IMR-90 (cell line): Measurements from ENCODE around the gene PCSK6. TPM values are rescaled to one million over a fixed set of nuclear protein-coding genes. Genes with fewer than 3 reads are reported as not detected.

ENCODE experiments used
- ATAC-seq: fragments of 200-7000 bp; cut with Tn5 transposase; 2 replicates; pipeline ENCODE4 v1.9.1; 2020; ENCODE audit warnings: low read depth, mild to moderate bottlenecking, moderate library complexity
- BruUV-seq: library from RNA; stranded (reverse); fragments of 400-500 nt; replicated peaks from 2 replicates; lab custom pipeline; 2021; lab: Mats Ljungman, UMichigan
- CTCF ChIA-PET: fragments of 300-600 bp; formaldehyde crosslinking; extraction: SDS; loops from one replicate; lab custom pipeline; 2021; ENCODE audit warnings: antibody characterized with exemption; lab: Yijun Ruan, JAX
- POLR2A ChIA-PET: fragments of 300-600 bp; sonication (Branson Sonifier 250); formaldehyde crosslinking; loops from one replicate; lab custom pipeline; 2022; ENCODE audit warnings: antibody characterized with exemption; ENCODE audit not compliant: unreplicated experiment; lab: Charles Lee
- DNase-seq: peaks from one replicate; pipeline ENCODE4 v3.0.0; 2013
- H2AFZ ChIP-seq: replicated peaks from 2 replicates; pipeline ENCODE3; 2013; ENCODE audit warnings: low read length, mild to moderate bottlenecking; ENCODE audit not compliant: poor library complexity
- H2AK5ac ChIP-seq: 2 replicates; pipeline ENCODE4 v1.6.1; 2013; ENCODE audit warnings: low read depth, low read length, inconsistent platforms
- H2AK9ac ChIP-seq: replicated peaks from 2 replicates; pipeline ENCODE3; 2013; ENCODE audit warnings: mild to moderate bottlenecking, low read depth, low read length, moderate library complexity; ENCODE audit not compliant: poor library complexity
- H2BK120ac ChIP-seq: 2 replicates; pipeline ENCODE4 v1.6.1; 2013; ENCODE audit warnings: low read depth, low read length, inconsistent platforms
- H2BK15ac ChIP-seq: 3 replicates; pipeline ENCODE4 v1.6.1; 2013; ENCODE audit warnings: low read depth, low read length, inconsistent platforms
- H2BK20ac ChIP-seq: 2 replicates; pipeline ENCODE4 v1.6.1; 2013; ENCODE audit warnings: low read depth, mild to moderate bottlenecking, inconsistent platforms, low read length, moderate library complexity
- H2BK5ac ChIP-seq: 2 replicates; pipeline ENCODE4 v1.6.1; 2013; ENCODE audit warnings: mild to moderate bottlenecking, low read depth, low read length, inconsistent platforms; ENCODE audit not compliant: poor library complexity, severe bottlenecking
- H3K14ac ChIP-seq: replicated peaks from 2 replicates; pipeline ENCODE4 v1.6.1; 2013; ENCODE audit warnings: low read depth, low read length, inconsistent platforms
- H3K18ac ChIP-seq: 2 replicates; pipeline ENCODE4 v1.6.1; 2013; ENCODE audit warnings: low read depth, low read length, control low read depth
- H3K23ac ChIP-seq: 2 replicates; pipeline ENCODE4 v1.6.1; 2013; ENCODE audit warnings: low read depth, low read length, inconsistent platforms
- H3K27ac ChIP-seq: 2 replicates; pipeline ENCODE4 v1.5.1; 2013; ENCODE audit warnings: mild to moderate bottlenecking, control low read depth, low read length; ENCODE audit not compliant: insufficient read depth
- H3K27me3 ChIP-seq: 2 replicates; pipeline ENCODE4 v1.6.1; 2013; ENCODE audit warnings: low read length; ENCODE audit not compliant: control insufficient read depth, insufficient read depth
- H3K36me3 ChIP-seq: 2 replicates; pipeline ENCODE4 v1.6.1; 2013; ENCODE audit warnings: low read length, mixed read lengths; ENCODE audit not compliant: control insufficient read depth, insufficient read depth
- H3K4ac ChIP-seq: 2 replicates; pipeline ENCODE4 v1.6.1; 2013; ENCODE audit warnings: low read depth, low read length, inconsistent platforms
- H3K4me1 ChIP-seq: 2 replicates; pipeline ENCODE4 v1.6.1; 2013; ENCODE audit warnings: low read length, mixed read lengths; ENCODE audit not compliant: control insufficient read depth, insufficient read depth
- H3K4me2 ChIP-seq: 2 replicates; pipeline ENCODE4 v1.6.1; 2013; ENCODE audit warnings: low read depth, mild to moderate bottlenecking, control low read depth, low read length, moderate library complexity
- H3K4me3 ChIP-seq: 2 replicates; pipeline ENCODE4 v1.5.1; 2013; ENCODE audit warnings: low read depth, mild to moderate bottlenecking, control low read depth, low read length, moderate library complexity; ENCODE audit not compliant: insufficient read depth
- H3K56ac ChIP-seq: 2 replicates; pipeline ENCODE4 v1.6.1; 2013; ENCODE audit warnings: low read length, inconsistent platforms; ENCODE audit not compliant: insufficient read depth; ENCODE audit errors: extremely low read depth
- H3K79me1 ChIP-seq, 2 experiments: 2 replicates each; pipeline ENCODE4 v1.6.1; 2013; ENCODE audit warnings: low read length in 2 of 2, inconsistent platforms in 1 of 2, low read depth in 1 of 2
- H3K9ac ChIP-seq: 2 replicates; pipeline ENCODE4 v1.6.1; 2013; ENCODE audit warnings: low read depth, low read length, control low read depth
- H3K9me1 ChIP-seq: 2 replicates; pipeline ENCODE4 v1.6.1; 2013; ENCODE audit warnings: low read length, inconsistent platforms; ENCODE audit not compliant: insufficient read depth
- H3K9me3 ChIP-seq: 2 replicates; pipeline ENCODE4 v1.6.1; 2013; ENCODE audit warnings: low read length; ENCODE audit not compliant: control insufficient read depth, insufficient read depth
- H4K20me1 ChIP-seq: 2 replicates; pipeline ENCODE4 v1.6.1; 2013; ENCODE audit warnings: low read length, inconsistent platforms; ENCODE audit not compliant: insufficient read depth
- H4K5ac ChIP-seq: 2 replicates; pipeline ENCODE4 v1.6.1; 2013; ENCODE audit warnings: mild to moderate bottlenecking, low read depth, low read length, control low read depth
- H4K8ac ChIP-seq, 2 experiments: 2 replicates each; pipeline ENCODE4 v1.6.1; 2013; ENCODE audit warnings: low read depth in 2 of 2, low read length in 2 of 2, control low read depth in 1 of 2, inconsistent platforms in 1 of 2
- H4K91ac ChIP-seq: 2 replicates; pipeline ENCODE4 v1.6.1; 2013; ENCODE audit warnings: low read depth, low read length, inconsistent platforms; ENCODE audit not compliant: insufficient read depth
- BHLHE40 ChIP-seq: fragments of 150-350 bp; IDR thresholded peaks from 2 replicates; pipeline ENCODE4 v1.6.1; 2016; ENCODE audit warnings: mild to moderate bottlenecking, low read depth, low read length
- CTCF ChIP-seq: conservative IDR thresholded peaks from 2 replicates; pipeline ENCODE4 v1.5.1; 2012; ENCODE audit warnings: mild to moderate bottlenecking, low read depth, low read length, improper control_type of control experiment
- ELK1 ChIP-seq: fragments of 150-350 bp; IDR thresholded peaks from 2 replicates; pipeline ENCODE4 v1.6.1; 2016; ENCODE audit warnings: low read depth, mild to moderate bottlenecking, low read length, moderate library complexity, borderline replicate concordance
- WGBS, 2 experiments: methylation state at CpG; one replicate each; pipeline versions ENCODE4 v1.1.5 to v1.1.7; 2013; ENCODE audit warnings: missing lambda C conversion rate in 2 of 2; ENCODE audit not compliant: insufficient read length in 1 of 2; ENCODE audit errors: extremely low coverage in 2 of 2; 5-methylcytosine and 5-hydroxymethylcytosine counted together
- dilution Hi-C: fragments of 300-500 bp; cut with HindIII; formaldehyde crosslinking; loops from one replicate; pipeline ENCODE4 v1.14.3; 2018; ENCODE audit warnings: low sequenced_read_pairs; ENCODE audit not compliant: unreplicated experiment
- in situ Hi-C: fragments of 300-500 bp; cut with MboI; formaldehyde crosslinking; loops from 3 replicates; pipeline ENCODE4 v1.14.3; 2019; ENCODE audit warnings: low sequenced_read_pairs, inconsistent platforms, mixed read lengths
- intact Hi-C: fragments of 100-400 bp; cut with micrococcal nuclease; formaldehyde crosslinking; loops from 2 replicates; pipeline ENCODE4 v1.10.0; 2022
- polyA plus RNA-seq, 3 experiments: library from polyadenylated mRNA; depleted of rRNA; stranded (reverse); fragments of >200 nt; gene quantifications; 2 replicates each; pipeline ENCODE4 v1.2.3, GENCODE V29; 2012; ENCODE audit warnings: low replicate concordance in 1 of 3
- total RNA-seq: library from RNA; depleted of rRNA; stranded (reverse); fragments of >200 nt; gene quantifications from 2 replicates; pipeline ENCODE4 v1.2.3, GENCODE V29; 2012

The PCSK6 gene
- total and polyA plus RNA-seq, 2 of the 4 experiments (the other 2 are of a cell fraction): not detected

DNA sequence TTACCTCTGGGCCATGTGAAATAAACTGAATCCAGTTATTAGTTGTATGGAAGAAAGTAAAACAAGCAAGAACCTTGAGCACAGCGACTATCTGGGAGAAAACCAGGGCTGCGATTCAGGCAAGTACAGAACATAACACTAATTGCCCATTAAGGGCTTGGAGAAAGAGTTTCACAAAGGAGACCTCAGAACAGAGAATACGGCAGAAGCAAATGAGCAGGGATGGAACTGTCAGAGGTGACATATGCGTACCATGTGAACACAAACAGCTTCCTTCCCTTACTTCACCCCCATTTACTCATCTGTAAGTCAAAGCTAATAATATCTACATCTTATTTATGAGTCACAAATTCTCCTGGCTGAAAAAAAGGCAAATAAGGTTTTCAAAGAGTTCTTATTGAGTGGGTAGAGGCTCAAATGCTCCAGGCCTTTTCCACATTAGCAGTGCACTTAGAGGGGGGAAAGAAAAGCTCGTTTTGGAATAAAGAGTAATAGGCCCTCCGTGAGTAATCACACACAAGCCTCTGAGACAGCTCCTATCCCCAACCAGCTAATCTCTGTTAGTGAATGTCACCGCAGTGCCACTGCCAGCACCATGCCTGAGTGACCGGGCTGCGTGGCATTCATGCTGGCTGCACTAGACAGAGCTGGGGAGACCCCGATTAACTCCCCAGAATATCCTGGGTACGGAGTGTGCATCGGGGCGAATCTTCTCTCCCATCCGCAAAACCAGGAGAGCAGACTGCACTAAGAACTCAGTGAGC, 2.6 kb downstream of the PCSK6 start:
- no peak overlapping the region for H3K4me3 ChIP-seq
- TF ChIP-seq CTCF (no peak), ELK1 (no peak), BHLHE40 (no peak)
- DNase-seq: no peak
- ChIA-PET CTCF (interaction anchor here (1.1 kb wide), 1 partner anchor 15 kb away, joined by 4 read pairs; no protein-coding TSS in a partner anchor), POLR2A (no interaction called here)
- no peak overlapping the region for H3K56ac ChIP-seq
- in situ Hi-C loops (no loop called here), intact Hi-C loops (no loop called here), dilution Hi-C loops (no loop called here)
- H3K23ac ChIP-seq: no peak overlapping the region
- H3K36me3 ChIP-seq: no peaks in the 10 kb centered on the region
- H2BK15ac ChIP-seq: no peak overlapping the region
- no peak overlapping the region for H2AK9ac ChIP-seq
- H3K9me3 ChIP-seq: no peaks in the 10 kb centered on the region
- H2BK120ac ChIP-seq: no peak overlapping the region
- peaks cover 60% of the 10 kb centered on the region for H3K27me3 ChIP-seq
- H4K5ac ChIP-seq: no peak overlapping the region
- H4K91ac ChIP-seq: no peak overlapping the region
- H4K20me1 ChIP-seq: no peaks in the 10 kb centered on the region
- no peak for ATAC-seq
- no peak overlapping the region for H2BK5ac ChIP-seq
- H2AK5ac ChIP-seq: no peak overlapping the region
- H3K4me1 ChIP-seq: no peaks in the 10 kb centered on the region
- H4K8ac ChIP-seq: no peak overlapping the region
- no peak overlapping the region for H2AFZ ChIP-seq
- no peaks in the 10 kb centered on the region for H3K9me1 ChIP-seq
- WGBS, 2 experiments: 92% methylated on average over 4 of the region's 14 CpGs; no CpG with 5 or more reads in 1 of the 2 experiments
- H3K9ac ChIP-seq: no peak overlapping the region
- no peak overlapping the region for H3K27ac ChIP-seq
- no peak overlapping the region for H3K4me2 ChIP-seq
- H2BK20ac ChIP-seq: no peak overlapping the region
- no TSS peak for BruUV-seq
- no peak overlapping the region for H3K14ac ChIP-seq
- H3K4ac ChIP-seq: no peak overlapping the region
- no peaks in the 10 kb centered on the region for H3K79me1 ChIP-seq
- H3K18ac ChIP-seq: no peak overlapping the region
